SK-N-MC (cell line): Measurements from ENCODE around the gene MMP25.

Source experiments
- EZH2 ChIP-seq: fragments of 200-600 bp; sonication (generic); IDR thresholded peaks from one replicate; pipeline ENCODE4 v1.6.1; 2017; ENCODE audit warnings: antibody characterized with exemption
- FOXP2 ChIP-seq: optimal IDR thresholded peaks from 2 replicates; pipeline ENCODE3; 2011; ENCODE audit warnings: mild to moderate bottlenecking, moderate library complexity; ENCODE audit not compliant: insufficient read depth; ENCODE audit errors: extremely low read length, control extremely low read depth
- POLR2AphosphoS5 ChIP-seq: IDR thresholded peaks from 2 replicates; pipeline ENCODE4 v1.6.1; 2012; ENCODE audit warnings: mild to moderate bottlenecking, low read depth, low read length, borderline replicate concordance

DNA sequence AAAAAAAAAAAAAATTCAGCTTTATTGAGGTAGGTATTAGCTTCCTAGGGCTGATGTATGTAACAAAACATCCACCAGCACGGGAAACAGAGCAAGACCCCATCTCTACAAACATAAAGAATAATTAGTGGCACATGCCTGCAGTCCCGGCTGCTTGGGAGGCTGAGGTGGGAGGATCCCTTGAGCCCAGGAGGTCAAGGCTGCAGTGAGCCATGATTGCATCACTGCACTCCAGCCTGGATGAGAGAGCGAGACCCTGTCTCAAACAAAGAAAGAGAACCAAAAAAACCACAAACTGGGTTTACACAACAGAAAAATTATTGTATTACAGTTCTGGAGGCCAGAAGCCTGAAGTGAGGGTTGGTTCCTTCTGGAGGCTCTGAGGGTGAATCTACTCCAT is 4.0 kb upstream of the MMP25 start:
- TF ChIP-seq POLR2AphosphoS5 (no peak), EZH2 (no peak), FOXP2 (no peak)
